Heart left ventricle (tissue), 13 donors: Measurements from ENCODE around the gene CD36.

Experiments
- CTCF ChIP-seq, 12 donors: fragments of 200-600 bp; sonication (generic) in 4 of 12; IDR thresholded peaks; one replicate each; pipeline versions ENCODE4 v1.5.0 to v1.8.0; 2018 to 2022; ENCODE audit warnings: antibody characterized with exemption in 12 of 12, mild to moderate bottlenecking in 5 of 12
- POLR2A ChIP-seq, 2 donors: fragments of 450-650 bp; IDR thresholded peaks; one replicate each; pipeline ENCODE4 v1.6.1; 2017; ENCODE audit warnings: antibody characterized with exemption in 2 of 2, mild to moderate bottlenecking in 2 of 2, moderate library complexity in 2 of 2
- donor health status: ischemic (EF 13 %, LVEDD 7.1; RV severe dilation, severe dysfunction).
- donor health status: DM: no; HTN: yes; CAD: no.
- donor health status: DM: no; HTN: no; CAD: no.
- donor health status: ischemic (EF 25% LVEDD 6.9; RV normal size, moderate dysfunction).
- donor health status: ischemic (EF 25% LVEDD 5.7; RV mildly dilated, moderate dysfunction).
- donor health status: ischemic (EF 35%, LVEDD 5.7; RV mildly dilated, moderate dysfunction).
- donor health status: nonischemic (EF 11% LVEDD 7.7; RV severe dilation, severe dysfunction).
- donor health status: DM: yes; HTN: yes; CAD: no.
- donor health status: PGD.
- donor health status: ischemic (EF 29% LVEDD 5.4; RV normal size, mild dysfunction).
- donor health status: nonischemic (EF 23%, LVEDD 6.1; RV moderate dilation, normal function).

- TF ChIP-seq POLR2A (IDR thresholded peaks at IDR 0.05): no peak
- TF ChIP-seq CTCF (IDR thresholded peaks at IDR 0.05): no peak
Observed at GRCh38 chr7:80624763-80625162, 13.7 kb upstream of the CD36 start.
